GM21447 (cell line): ENCODE measurements around the gene PLXNC1.
"Not testable (repeated sequence)": the region's sequence is repeated elsewhere in the genome, so short reads cannot be mapped to it uniquely, and the experiment has no call there.

Experiments
- ATAC-seq: cut with Tn5 transposase; IDR thresholded peaks from one replicate; pipeline ENCODE4 v1.9.1; 2021; ENCODE audit not compliant: unreplicated experiment

Gene PLXNC1

DNA sequence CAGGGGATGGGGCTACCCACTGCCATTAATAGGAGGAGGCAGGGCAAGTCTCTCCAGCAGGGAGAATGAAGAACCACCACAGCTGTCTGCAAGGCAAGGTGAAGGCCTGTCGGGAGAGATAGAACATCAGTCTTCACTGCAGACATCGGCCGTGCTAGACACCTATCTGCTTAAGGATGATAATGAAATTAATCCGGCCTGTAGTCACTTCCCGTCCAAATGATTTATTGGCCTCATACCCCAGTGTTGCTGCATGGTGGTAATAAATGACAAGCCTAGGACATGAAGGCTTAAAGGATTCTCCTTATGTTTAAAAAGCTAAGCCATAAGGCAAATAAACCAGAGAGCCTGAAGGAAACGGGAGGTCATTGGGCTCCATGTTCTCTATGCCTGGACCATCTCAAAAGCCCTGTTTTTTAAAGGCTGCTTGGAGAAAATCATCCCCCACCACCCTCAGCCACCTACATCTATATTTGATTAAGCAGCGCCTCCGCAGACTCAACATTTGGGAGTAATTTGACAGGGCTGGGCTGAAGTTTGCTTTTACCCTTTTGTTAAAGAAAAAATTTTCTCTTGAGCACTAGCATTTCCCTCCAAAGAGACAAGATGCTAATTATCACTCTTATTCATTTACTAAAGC, 137.7 kb downstream of the PLXNC1 start:
- ATAC-seq: no peak

DNA sequence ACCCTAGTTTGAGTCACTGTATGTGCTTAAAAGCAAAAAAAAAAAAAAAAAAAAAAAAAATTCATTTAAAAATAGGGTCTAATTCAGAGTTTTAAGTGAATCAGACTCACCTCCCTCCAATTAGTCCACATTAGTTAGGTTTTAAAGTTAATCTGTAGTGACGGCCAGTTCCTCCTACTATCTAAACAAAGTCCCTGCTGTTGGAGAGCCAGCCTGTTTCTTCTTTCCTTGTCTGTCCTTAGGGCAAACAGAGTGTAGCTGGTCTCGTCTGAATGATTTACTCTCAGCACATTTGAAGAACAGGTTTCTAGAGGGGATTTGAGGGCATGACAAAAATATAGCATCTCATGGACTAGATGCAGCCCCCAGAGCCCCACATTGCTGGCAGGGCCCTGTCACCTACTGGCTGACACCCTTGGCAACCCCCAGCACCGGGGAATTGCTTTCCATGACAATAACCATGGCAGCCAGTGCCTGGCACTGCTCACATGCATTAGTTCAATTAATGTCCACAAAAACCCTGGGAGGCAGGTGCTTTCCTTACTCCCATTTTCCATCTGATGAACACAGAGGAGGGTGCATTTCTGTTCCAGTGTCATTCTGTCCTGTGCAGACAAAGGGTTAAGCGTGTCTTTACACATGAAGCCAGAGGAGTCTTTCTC, 138.3 kb downstream of the PLXNC1 start:
- ATAC-seq: no peak

DNA sequence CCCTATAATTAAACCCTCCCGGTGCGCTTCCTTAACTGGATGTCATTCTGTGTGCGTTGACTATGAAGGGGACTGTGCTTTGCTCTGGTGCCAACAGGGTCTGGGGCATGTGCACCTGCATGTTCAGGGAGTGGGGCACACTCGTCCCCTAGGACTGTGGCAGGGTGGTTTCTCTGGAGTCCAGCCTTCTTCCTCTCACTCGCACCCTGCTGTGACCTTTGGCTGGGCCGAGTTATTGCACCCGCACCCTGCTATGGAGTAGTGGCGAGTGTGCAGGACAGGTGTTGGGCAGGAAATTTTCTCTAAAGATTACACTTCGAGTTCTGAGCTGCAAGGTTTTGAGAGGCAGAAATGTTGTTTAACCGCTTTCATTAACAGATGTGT, 138.9 kb downstream of the PLXNC1 start:
- ATAC-seq: no peak

DNA sequence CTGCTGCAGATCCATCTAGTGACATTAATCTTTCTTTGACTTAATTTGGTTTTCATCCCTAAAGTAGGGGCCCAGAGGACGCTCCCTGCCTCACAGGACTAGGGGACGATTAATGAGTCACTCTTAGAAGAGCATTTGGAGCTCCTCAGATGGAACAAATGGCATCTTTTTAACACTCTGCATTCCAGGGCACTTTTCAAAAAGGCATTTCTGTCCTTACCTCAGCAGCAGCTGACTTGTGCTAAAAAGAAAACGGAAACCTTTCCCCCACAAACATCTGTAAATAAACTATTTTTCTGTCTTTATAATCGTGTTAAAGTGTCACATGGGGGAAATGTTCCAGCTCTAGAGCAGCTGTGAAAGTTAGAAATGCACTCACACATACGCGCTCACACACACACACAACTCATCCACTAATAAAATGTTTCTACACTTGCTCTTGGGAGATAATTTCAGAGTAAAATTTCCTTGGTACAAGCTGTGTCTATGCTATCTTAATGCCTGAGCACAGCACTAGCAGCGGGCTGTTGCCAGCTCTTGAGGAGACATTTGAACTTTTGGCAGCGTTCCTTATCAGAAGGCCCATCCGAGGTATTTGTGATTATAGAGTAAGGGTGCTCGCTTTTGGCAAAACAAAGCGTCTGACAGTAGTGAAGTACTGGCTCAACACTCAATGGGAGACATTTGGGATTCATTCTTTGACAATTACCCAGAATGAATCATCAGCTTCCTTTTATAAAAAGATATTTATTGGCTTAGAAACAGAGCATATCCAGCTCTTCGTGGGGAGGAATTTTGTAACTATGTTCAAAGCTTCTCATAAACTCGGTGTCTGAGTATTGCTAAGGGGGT, 141.3 kb downstream of the PLXNC1 start:
- no peak for ATAC-seq

GRCh38 chr12:94290353-94290752, 142.0 kb downstream of the PLXNC1 start:
- ATAC-seq: no peak

DNA sequence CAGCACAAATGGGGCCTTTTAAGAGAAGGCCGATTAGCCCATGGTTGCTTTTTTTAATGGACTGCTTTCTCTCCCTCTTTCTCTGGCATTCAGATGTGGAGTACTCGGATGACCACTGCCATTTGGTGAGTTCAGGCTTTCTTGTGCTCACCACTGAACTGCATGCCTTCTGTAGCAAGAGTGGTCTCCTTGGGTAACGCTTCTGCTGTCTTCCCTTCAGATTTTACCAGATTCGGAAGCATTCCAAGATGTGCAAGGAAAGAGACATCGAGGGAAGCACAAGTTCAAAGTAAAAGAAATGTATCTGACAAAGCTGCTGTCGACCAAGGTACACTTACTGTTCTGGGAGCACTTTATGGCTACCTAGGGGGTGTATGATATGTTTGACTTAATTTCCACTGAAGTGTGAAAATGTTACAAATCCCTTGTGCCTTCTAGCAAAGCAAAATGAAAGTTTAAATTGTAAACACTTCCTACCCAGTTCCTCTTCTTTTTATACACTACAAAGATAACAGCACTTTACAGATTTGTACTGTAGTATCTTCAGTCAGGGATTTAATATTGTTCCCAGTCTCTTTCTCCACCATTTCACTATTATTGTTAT, 148.8 kb downstream of the PLXNC1 start:
- ATAC-seq: no peak

DNA sequence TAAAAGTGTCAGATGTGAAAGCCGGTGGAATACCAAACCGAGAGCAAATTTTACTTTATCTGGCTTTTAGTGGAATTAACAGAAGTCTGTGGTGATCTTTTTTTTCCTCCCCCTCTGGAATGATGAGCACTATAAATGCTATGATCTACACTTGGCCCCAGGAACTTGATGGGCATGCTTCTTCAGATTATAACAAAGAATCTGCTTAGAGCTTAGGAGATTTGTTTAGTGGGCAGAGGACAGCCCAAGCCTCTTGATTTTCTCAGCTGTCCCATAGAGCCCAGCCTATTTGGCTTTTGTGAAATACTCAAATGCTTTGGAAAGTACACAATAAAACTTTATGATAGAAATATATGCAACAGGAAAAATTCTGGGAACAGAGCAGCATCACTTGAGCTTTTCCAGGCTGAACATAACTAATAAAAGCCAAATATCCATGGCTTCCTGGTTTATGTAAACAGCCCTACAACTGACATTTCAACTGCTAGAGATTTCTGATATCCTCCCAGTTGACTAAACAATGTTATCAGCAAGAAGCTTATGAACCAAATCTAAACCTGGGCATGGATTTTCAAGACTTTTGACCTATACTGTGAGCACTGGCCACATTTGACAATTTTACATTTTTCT, 149.6 kb downstream of the PLXNC1 start:
- no peak for ATAC-seq

DNA sequence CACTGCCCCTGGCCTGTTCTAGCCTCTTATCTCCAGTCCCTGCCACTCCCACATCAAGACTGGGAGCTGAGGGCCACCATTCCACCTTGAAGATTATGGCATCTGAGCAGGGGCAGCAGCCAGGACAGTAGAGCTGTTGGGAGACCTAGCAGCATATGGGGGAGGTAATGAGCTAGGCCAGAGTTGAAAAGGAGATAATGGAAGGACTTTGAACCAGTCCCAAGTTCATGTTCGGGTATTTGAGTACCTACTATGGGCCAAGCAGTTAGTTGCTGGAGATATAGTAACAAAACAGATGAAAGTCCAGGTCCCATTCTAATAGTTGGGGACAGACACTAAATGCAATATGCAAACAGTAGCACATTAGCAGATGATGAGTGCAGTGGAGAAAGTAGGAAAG, 151.5 kb downstream of the PLXNC1 start:
- ATAC-seq: no peak

- ATAC-seq: no peak
These were observed 155.6 kb downstream of the PLXNC1 start for GRCh38 chr12:94304012-94304411.

DNA sequence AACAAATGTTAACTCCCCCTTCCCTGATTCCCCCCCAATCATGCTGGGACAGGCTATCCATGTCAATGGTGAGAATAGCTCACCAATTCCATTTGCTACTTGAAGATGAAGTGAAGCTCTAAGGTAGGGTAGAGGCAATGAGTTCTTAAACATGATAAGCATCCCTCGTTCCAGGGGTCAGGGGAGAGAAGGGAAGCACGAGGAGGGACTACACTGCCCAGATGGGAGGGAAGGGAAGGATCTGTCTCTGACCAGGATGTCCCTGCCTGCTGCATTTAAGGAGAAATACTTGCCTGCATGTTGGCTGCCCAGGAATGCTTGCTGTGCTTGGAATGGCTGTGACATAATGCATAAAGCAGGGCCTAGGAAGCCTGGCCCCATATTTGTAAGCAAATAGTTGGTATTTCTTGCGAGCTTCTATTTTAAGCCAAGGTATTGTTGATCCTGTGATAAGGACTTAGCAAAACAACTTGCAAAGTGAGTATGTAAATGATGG, 156.2 kb downstream of the PLXNC1 start:
- no peak for ATAC-seq

DNA sequence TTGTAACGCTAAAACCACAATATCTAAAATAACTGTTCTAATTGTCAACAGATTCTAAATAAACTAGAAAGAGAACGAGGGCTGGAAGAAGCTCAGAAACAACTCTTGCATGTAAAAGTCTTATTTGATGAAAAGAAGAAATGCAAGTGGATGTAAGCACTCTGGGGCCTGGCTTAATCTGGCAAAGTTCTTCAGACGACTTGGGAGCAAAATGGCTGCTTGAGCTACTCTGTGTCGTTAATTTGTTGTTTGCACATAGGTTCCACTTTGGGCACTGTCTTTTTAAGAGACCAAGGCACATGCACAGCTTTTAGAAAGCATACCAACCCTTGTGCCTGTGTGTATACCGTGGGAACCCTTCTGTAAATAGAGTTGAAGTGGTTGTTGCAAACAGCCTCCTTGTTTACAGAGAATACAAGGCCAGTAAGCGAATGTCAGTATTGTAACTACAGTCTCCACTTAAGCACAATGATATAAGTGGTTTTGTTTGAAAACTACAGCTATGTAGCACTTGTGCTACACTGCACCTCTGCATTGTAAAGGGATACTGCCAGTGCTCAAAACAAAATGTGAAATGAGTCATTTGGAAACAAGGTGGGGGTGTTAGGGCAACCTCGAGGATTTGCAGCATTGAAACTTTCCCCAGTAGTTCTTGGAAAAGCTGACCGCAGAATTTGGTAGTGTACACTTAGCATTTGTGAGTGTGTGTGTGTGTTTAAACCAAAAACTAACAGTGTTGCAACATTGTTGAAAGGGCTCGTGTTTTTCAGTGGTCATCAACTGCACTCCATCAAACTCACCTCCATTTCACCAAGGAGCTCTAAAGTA, 157.0 kb downstream of the PLXNC1 start:
- ATAC-seq: peak; percentile 54

DNA sequence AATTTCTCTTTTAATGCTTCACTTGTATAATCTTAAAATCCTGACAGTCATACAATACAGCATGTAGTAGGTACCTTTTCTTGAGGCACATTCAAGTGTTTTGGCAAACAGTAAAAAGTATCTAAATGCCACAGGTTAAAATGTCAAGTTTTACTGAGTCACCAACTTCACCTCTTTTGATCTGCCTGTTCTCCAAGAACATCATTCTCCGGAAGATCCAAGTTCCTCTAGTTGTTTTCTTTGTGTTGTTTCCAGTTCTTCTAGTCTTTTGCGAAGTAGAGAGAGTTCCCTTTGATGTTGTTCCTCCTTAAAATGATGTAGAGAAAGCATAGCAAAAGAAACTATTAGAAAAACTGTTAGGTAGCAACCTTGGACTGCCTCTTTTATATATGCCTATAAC, 160.2 kb downstream of the PLXNC1 start:
- no peak for ATAC-seq

- ATAC-seq: peak; percentile 65
These were observed 161.0 kb downstream of the PLXNC1 start for GRCh38 chr12:94309373-94309772.

DNA sequence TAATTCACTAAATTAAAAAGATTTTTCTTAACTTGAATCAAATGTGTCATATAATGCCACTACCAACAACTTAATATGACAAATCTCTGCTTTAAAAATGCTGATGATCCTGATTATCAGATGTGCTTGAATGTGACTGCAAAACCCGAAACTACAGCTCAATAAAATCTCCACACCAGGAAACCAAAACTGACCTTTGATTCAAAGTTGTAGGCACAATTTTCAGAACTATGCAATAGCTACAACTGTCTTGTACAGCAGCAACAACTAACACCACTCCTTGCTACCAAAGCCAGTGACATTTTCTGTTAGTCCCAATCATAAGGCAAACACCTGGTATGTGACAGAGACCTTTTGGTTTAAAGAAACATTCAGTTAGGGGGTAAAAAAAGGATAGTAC, 164.0 kb downstream of the PLXNC1 start:
- no peak for ATAC-seq

DNA sequence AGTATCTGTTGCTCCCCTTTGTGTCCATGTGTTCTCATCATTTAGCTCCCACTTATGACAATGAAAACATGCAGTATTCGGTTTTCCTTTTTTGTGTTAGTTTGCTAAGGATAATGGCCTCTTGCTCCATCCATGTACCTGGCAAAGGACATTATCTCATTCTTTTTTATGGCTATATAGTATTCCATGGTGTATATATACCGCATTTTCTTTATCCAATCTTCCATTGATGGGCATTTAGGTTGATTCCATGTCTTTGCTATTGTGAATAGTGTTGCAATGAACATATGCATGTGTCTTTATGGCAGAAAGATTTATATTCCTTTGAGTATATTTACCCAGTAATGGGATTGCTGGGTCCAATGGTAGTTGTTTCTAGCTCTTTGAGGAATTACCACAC, 168.2 kb downstream of the PLXNC1 start:
- not testable (repeated sequence) for ATAC-seq

GRCh38 chr12:94318181-94318580, 169.8 kb downstream of the PLXNC1 start:
- ATAC-seq: peak; percentile 72

DNA sequence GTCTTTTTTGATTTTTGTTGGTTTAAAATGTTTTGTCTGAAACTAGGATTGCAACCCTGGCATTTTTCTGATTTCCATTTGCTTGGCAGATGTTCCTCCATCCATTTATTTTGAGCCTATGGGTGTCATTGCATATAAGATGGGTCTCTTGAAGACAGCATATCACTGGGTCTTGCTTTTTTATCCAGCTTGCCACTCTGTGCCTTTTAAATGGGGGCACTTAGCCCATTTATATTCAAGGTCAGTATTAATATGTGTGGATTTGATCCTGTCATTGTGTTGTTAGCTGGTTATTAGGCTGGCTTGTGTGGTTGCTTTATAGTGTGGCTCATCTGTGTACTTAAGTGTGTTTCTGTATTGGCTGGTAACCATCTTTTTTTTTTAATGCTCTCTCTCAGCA, 171.7 kb downstream of the PLXNC1 start:
- ATAC-seq: no peak

GRCh38 chr12:94322346-94322745, 174.0 kb downstream of the PLXNC1 start:
- ATAC-seq: no peak

GRCh38 chr12:94326234-94326633, 177.9 kb downstream of the PLXNC1 start:
- ATAC-seq: no peak

- ATAC-seq: no peak
These were observed 178.3 kb downstream of the PLXNC1 start for GRCh38 chr12:94326727-94327126.
